DMS 273 (cell line): ENCODE measurements around the gene THADA.
A peak's percentile ranks its signal among the peaks of the same experiment; 100 is the strongest.

ENCODE experiments used
- DNase-seq: peaks from one replicate; lab custom pipeline; 2025; ENCODE audit not compliant: unreplicated experiment; lab: John Stamatoyannopoulos, UW

Gene THADA

GRCh38 chr2:43332653-43333052 is 263.2 kb downstream of the THADA start:
- no peak for DNase-seq

GRCh38 chr2:43331422-43331821 is 264.4 kb downstream of the THADA start:
- DNase-seq, result peak; percentile 64

GRCh38 chr2:43329637-43330036 is 266.2 kb downstream of the THADA start:
- DNase-seq, result peak; percentile 30

- no peak for DNase-seq
Measured at GRCh38 chr2:43328832-43329231, 267.0 kb downstream of the THADA start.

GRCh38 chr2:43328133-43328532 is 267.7 kb downstream of the THADA start:
- peak; percentile 95 for DNase-seq

- DNase-seq, result peak; percentile 71
Measured at GRCh38 chr2:43327119-43327518, 268.7 kb downstream of the THADA start.

- peak; percentile 50 for DNase-seq
Measured at GRCh38 chr2:43326101-43326825, 269.6 kb downstream of the THADA start.

GRCh38 chr2:43325107-43325811 is 270.6 kb downstream of the THADA start:
- no peak for DNase-seq

- no peak for DNase-seq
Measured at GRCh38 chr2:43324259-43325106, 271.4 kb downstream of the THADA start.

GRCh38 chr2:43323857-43324256 is 272.0 kb downstream of the THADA start:
- DNase-seq, result no peak

GRCh38 chr2:43321446-43321845 is 274.4 kb downstream of the THADA start:
- peak; percentile 88 for DNase-seq

GRCh38 chr2:43319541-43319940 is 276.3 kb downstream of the THADA start:
- DNase-seq, result no peak

- DNase-seq, result peak; percentile 36
Measured at GRCh38 chr2:43318791-43319190, 277.0 kb downstream of the THADA start.

GRCh38 chr2:43317680-43318079 is 278.2 kb downstream of the THADA start:
- DNase-seq, result no peak

GRCh38 chr2:43317194-43317593 is 278.6 kb downstream of the THADA start:
- DNase-seq, result no peak

GRCh38 chr2:43315482-43315881 is 280.4 kb downstream of the THADA start:
- no peak for DNase-seq

- peak; percentile 26 for DNase-seq
Measured at GRCh38 chr2:43314299-43314927, 281.4 kb downstream of the THADA start.

- peak; percentile 59 for DNase-seq
Measured at GRCh38 chr2:43313642-43314017, 282.2 kb downstream of the THADA start.

- DNase-seq, result peak; percentile 40
Measured at GRCh38 chr2:43312755-43313641, 282.8 kb downstream of the THADA start.

GRCh38 chr2:43311276-43311675 is 284.6 kb downstream of the THADA start:
- no peak for DNase-seq
